Gastrocnemius medialis (tissue), 4 donors: ENCODE data around the gene XG.

Experiments used
- CTCF ChIP-seq, 5 experiments: fragments of 450-650 bp in 3 of 5; fragments of 200-600 bp in 2 of 5; sonication (generic) in 2 of 5; IDR thresholded peaks in 4 of 5; conservative IDR thresholded peaks in 1 of 5; 1 replicate in 4 of 5; 2 replicates in 1 of 5; pipeline ENCODE4 v1.5.1; 2016 to 2019; ENCODE audit warnings: antibody characterized with exemption in 5 of 5, mild to moderate bottlenecking in 3 of 5, moderate library complexity in 3 of 5
- POLR2A ChIP-seq, 2 donors: fragments of 450-650 bp; IDR thresholded peaks; one replicate each; pipeline ENCODE4 v1.6.1; 2017; ENCODE audit warnings: antibody characterized with exemption in 2 of 2, mild to moderate bottlenecking in 2 of 2, moderate library complexity in 2 of 2

GRCh38 chrX:2789569-2789968 is 37.7 kb downstream of the XG start:
- TF ChIP-seq CTCF (IDR thresholded peaks at IDR 0.05 in 4 of 5, conservative IDR thresholded peaks at IDR 0.05 in 1 of 5) (no peak), POLR2A (IDR thresholded peaks at IDR 0.05) (no peak)
